Endodermal cell (in vitro differentiated cells): ENCODE results near the gene CCDC8. TPM values are rescaled to one million over a fixed set of nuclear protein-coding genes. Genes with fewer than 3 reads are reported as not detected.
"Not testable (repeated sequence)": the region's sequence is repeated elsewhere in the genome, so short reads cannot be mapped to it uniquely, and the experiment has no call there.

ENCODE experiments used
- DNase-seq: peaks from one replicate; pipeline ENCODE4 v3.0.0-alpha.2; 2017
- H3K27ac ChIP-seq: 2 replicates; pipeline ENCODE4 v1.5.1; 2013; ENCODE audit warnings: mild to moderate bottlenecking, low read depth, low read length, moderate library complexity
- H3K27me3 ChIP-seq: 2 replicates; pipeline ENCODE4 v1.6.1; 2013; ENCODE audit warnings: mild to moderate bottlenecking, low read length, moderate library complexity; ENCODE audit not compliant: insufficient read depth, control insufficient read depth, poor library complexity, severe bottlenecking
- H3K36me3 ChIP-seq: 2 replicates; pipeline ENCODE4 v1.7.0; 2013; ENCODE audit warnings: mild to moderate bottlenecking, low read length, moderate library complexity; ENCODE audit not compliant: control insufficient read depth, insufficient read depth
- H3K4me1 ChIP-seq: one replicate; pipeline ENCODE4 v1.7.0; 2013; ENCODE audit warnings: low read length; ENCODE audit not compliant: control insufficient read depth, insufficient read depth
- H3K4me3 ChIP-seq: 2 replicates; pipeline ENCODE4 v1.5.1; 2013; ENCODE audit warnings: mild to moderate bottlenecking, low read length, moderate library complexity
- H3K9ac ChIP-seq: 2 replicates; pipeline ENCODE4 v1.6.1; 2013; ENCODE audit warnings: mild to moderate bottlenecking, low read length, moderate library complexity; ENCODE audit not compliant: poor library complexity, severe bottlenecking; ENCODE audit errors: extremely low read depth
- H3K9me3 ChIP-seq: 2 replicates; pipeline ENCODE4 v1.6.1; 2013; ENCODE audit warnings: mild to moderate bottlenecking, low read length, moderate library complexity; ENCODE audit not compliant: control insufficient read depth
- H3K27ac Mint-ChIP-seq: 2 replicates; pipeline ENCODE4 v1.8.0; 2020; ENCODE audit warnings: mixed read lengths
- H3K27me3 Mint-ChIP-seq: 2 replicates; pipeline ENCODE4 v1.8.0; 2021; ENCODE audit warnings: mild to moderate bottlenecking, mixed read lengths; ENCODE audit not compliant: insufficient read depth
- H3K36me3 Mint-ChIP-seq: 2 replicates; pipeline ENCODE4 v1.8.0; 2020; ENCODE audit warnings: low read depth, mixed read lengths
- H3K4me1 Mint-ChIP-seq: 2 replicates; pipeline ENCODE4 v1.8.0; 2020; ENCODE audit warnings: mixed read lengths
- H3K4me3 Mint-ChIP-seq: 2 replicates; pipeline ENCODE4 v1.8.0; 2020; ENCODE audit warnings: mild to moderate bottlenecking, moderate library complexity, mixed read lengths
- H3K9me3 Mint-ChIP-seq: 2 replicates; pipeline ENCODE4 v1.8.0; 2020; ENCODE audit warnings: mild to moderate bottlenecking, mixed read lengths
- CTCF ChIP-seq: fragments of 200-600 bp; sonication (generic); conservative IDR thresholded peaks from 2 replicates; pipeline ENCODE4 v1.5.0; 2021; ENCODE audit warnings: antibody characterized with exemption, mild to moderate bottlenecking
- WGBS, 2 experiments: methylation state at CpG; one replicate each; pipeline versions ENCODE4 v1.1.5 to v1.1.7; 2013; ENCODE audit warnings: missing lambda C conversion rate in 2 of 2, mixed read lengths in 1 of 2; ENCODE audit not compliant: insufficient coverage in 1 of 2, insufficient read length in 1 of 2; 5-methylcytosine and 5-hydroxymethylcytosine counted together
- total RNA-seq, 2 donors: library from RNA; stranded (reverse); fragmentation: NEBNext Ultra II Directional in 1 of 2; extraction: Animal tissue kit (Norgen Biotek cat#: 25700) in 1 of 2; gene quantifications; 2 replicates in 1 of 2; 3 replicates in 1 of 2; pipeline ENCODE4 v1.2.1, GENCODE V29; 2021

Gene CCDC8
- total RNA-seq, 2 donors from 2014 or later, result 27.5 to 30.5 TPM

- no peak overlapping the region for H3K27ac Mint-ChIP-seq
- no peaks in the 10 kb centered on the region for H3K27me3 ChIP-seq
- no peak overlapping the region for H3K4me3 ChIP-seq
- peaks cover 6% of the 10 kb centered on the region for H3K4me1 Mint-ChIP-seq
- no peak for DNase-seq
- H3K27ac ChIP-seq, result no peak overlapping the region
- WGBS, 2 experiments, result 94 to 100% methylated on average over 1 to 2 of the region's 2 CpGs
- TF ChIP-seq CTCF, result no peak
- no peaks in the 10 kb centered on the region for H3K9me3 ChIP-seq
- H3K27me3 Mint-ChIP-seq, result no peaks in the 10 kb centered on the region
- H3K9me3 Mint-ChIP-seq, result no peaks in the 10 kb centered on the region
- peaks cover 79% of the 10 kb centered on the region for H3K36me3 ChIP-seq
- no peak overlapping the region for H3K4me3 Mint-ChIP-seq
- H3K9ac ChIP-seq, result no peak overlapping the region
- H3K4me1 ChIP-seq, result peaks cover under 1% of the 10 kb centered on the region
- H3K36me3 Mint-ChIP-seq, result peaks cover 66% of the 10 kb centered on the region
These were observed 35.1 kb downstream of the CCDC8 start for GRCh38 chr19:46378268-46378667.

- no peaks in the 10 kb centered on the region for H3K9me3 ChIP-seq
- Mint-ChIP-seq H3K4me1 (peaks cover 20% of the 10 kb centered on the region), H3K27ac (no peak overlapping the region), H3K27me3 (no peaks in the 10 kb centered on the region), H3K4me3 (no peak overlapping the region), H3K9me3 (no peaks in the 10 kb centered on the region), H3K36me3 (peaks cover 49% of the 10 kb centered on the region)
- peaks cover 11% of the 10 kb centered on the region for H3K4me1 ChIP-seq
- TF ChIP-seq CTCF, result no peak
- H3K27me3 ChIP-seq, result no peaks in the 10 kb centered on the region
- H3K9ac ChIP-seq, result no peak overlapping the region
- WGBS, 2 experiments, result 96% methylated on average over 16 to 20 of the region's 20 CpGs
- peaks cover 69% of the 10 kb centered on the region for H3K36me3 ChIP-seq
- H3K27ac ChIP-seq, result no peak overlapping the region
- no peak overlapping the region for H3K4me3 ChIP-seq
- no peak for DNase-seq
These were observed 36.9 kb downstream of the CCDC8 start for GRCh38 chr19:46376241-46377153.

- Histone ChIP-seq H3K4me1 (peaks cover 11% of the 10 kb centered on the region), H3K36me3 (peaks cover 64% of the 10 kb centered on the region)
- not testable (repeated sequence) for H3K27me3 ChIP-seq, H3K27me3 Mint-ChIP-seq, H3K9ac ChIP-seq, DNase-seq, H3K27ac ChIP-seq, H3K27ac Mint-ChIP-seq, H3K4me3 Mint-ChIP-seq, H3K9me3 Mint-ChIP-seq, H3K9me3 ChIP-seq, H3K4me3 ChIP-seq
- Mint-ChIP-seq H3K4me1 (peaks cover 20% of the 10 kb centered on the region), H3K36me3 (peaks cover 47% of the 10 kb centered on the region)
- 95 to 100% methylated on average over 6 to 22 of the region's 22 CpGs for WGBS, 2 experiments
These were observed 37.8 kb downstream of the CCDC8 start for GRCh38 chr19:46375476-46376067.
